HG03175 (cell line): ENCODE results near the gene PHC2.

Source experiments
- ATAC-seq: cut with Tn5 transposase; IDR thresholded peaks from one replicate; pipeline ENCODE4 v1.9.1; 2021; ENCODE audit warnings: mild to moderate bottlenecking, moderate library complexity; ENCODE audit not compliant: unreplicated experiment

The PHC2 gene

DNA sequence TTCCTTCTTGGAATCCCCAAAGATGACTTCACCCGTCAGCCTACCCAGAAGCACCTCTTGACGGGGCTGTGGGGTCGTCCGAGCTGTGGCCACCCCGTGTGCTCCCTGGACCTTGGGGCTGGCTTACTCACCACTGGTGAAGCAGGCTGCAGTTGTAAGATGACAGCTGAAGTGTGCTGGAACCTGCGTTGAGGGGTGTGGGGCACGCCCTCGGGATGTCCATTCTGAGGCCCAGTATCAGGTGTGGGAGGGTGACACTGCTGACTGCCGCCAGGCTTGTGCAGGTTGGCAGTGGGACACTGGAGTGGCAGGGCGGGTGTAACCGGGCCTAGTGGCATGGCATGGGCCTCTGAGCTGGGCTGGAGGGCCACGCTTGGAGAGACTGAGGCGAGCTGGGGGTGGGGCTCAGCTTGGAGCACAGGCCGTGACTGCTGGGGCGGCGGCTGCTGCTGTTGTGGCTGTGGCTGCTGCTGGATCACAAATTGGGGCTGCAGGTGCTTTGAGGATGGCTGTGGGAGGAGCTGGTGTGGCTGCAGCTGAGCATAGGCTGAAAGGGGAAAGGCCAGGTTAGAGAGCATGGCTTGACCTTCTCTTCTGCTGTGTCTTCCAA is 76.1 kb downstream of the PHC2 start:
- no peak for ATAC-seq

DNA sequence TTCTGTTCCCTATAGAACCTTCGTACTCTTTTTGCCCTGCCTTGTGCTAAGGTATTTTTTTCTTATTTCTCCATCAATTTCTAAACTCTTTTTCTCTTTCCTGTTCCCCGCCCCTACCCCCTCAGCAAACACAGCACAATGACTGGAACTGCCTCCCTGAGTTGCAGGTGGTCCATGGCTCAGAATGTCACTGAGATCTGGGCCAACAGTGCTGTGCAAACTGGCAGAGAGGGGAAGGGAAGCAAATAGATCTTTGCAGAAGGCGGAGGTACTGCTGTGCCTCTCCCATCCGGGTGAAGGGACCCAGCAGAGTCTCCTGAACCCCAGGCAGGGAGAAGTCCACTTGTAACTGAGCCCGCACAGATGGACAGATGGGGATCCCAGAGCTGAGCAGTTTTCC is 77.4 kb downstream of the PHC2 start:
- no peak for ATAC-seq

DNA sequence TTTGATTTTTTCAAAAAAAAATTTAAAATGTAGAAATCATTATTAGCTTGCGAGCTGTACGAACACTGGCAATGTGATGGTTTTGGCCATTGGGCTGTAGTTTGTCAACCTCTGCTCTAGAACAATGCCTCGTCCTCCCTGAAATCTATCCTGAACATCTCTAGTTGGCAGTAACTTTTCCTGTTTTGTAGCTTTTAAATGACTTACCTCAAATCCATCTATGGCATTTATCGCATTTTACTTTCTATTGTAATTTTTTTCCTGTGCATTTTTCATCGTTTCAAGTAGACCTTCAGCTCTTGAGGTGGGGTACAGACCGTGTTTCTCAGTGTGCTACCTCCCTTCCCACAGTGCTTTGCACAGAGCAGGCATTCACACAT is 79.6 kb downstream of the PHC2 start:
- no peak for ATAC-seq

DNA sequence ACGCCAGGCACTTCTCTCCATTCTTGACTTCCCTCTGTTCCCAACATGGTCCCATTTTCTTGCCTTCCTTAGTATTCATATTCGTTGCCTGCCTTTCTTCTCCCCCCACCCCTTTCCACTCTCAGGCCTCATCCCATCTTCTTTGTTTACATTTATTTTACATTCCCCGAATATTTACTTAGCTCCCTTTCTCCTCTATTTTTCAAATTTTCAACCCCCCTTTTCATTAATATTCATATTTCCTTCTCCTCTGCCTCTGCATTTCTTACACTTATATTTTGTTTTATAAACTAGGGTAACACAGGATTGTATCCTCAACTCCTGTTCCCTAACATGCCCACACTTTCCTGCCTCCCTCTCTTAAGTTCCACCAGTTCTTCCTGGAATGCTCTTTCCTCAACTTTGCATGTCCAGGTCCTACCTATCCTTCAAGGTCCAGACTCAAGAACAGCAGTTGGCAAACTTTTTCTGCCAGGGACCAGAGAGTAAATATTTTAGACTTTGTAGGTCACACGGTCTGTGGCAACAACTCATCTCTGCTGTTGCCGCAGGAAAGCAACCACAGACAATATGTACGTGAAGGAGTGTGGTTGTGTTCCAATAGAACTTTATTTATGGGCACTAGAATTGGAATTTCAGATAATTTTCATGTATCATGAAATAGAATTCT is 80.1 kb downstream of the PHC2 start:
- no peak for ATAC-seq

DNA sequence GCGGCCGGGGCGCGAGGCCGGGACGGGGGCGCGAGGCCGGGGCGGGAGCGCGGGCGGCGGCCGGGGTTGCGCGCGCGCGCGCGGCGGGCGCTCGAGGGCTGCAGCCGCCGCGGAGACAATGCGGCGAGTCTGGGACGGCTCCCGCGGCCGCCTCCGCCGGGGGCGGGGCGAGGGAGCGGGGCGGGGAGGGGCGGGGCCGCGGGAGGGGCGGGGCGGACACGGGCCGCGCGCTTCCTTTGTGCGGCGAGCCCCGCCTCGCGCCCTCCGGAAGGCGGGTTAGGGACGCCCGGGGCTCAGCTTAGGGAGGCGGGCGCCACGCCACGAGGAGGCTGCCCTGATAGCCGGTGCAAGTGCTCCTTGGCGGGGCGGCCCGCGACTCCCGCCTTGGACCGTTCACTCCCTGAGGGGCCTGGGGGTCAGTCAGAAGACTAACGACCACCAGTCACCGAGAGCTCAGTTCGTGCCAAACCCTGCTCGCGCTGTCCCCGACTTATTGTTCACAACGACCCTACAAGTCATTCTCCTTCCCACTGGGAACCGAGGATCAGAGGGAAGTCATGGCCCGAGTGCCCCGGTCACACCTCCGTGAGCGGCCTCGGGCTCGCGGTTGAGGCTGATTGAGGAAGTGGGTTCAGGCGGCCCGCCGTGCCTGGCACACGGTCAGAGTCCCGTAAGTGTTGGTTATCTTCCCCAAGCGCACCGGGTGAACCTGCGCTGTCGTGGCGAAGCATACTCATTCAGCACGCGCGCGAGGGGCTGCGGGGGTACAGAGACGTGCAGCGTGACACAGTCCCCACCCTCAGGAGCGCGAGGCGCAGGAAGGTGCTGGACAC is 80.9 kb downstream of the PHC2 start:
- ATAC-seq, result peak; percentile 79

DNA sequence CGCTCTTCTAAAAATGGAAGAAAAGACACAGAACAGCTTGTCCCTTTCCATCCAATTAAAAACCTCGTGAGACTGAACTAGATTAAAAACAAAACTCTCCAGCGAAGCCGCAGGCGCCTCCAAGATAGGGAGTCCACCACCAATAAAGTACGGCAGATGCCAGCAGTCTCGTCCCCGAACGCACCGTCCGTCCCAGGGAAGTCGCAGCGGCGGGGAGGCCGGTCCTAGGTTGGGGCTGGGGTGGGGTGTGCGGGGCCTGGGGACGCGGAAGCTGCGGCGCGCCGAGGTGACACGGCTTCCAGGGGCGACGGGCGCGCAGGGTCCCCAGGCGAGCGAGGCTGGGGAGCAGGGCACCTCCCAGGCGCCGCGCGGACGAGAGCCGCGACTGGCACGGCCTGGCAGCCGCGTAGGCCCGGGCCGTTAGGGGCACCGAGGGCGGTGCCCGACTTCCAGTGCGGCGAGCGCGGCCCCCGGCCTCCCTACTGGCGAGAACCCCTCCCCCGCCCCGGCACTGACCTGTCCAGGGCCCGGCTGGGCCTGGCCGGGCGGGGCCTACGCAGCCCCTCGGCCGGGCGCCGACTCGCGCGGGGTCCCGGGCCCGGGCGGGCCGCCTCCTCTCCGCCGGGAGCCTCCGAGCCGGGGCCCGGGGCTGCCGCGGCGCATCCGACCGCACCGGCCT is 81.7 kb downstream of the PHC2 start:
- peak; percentile 31 for ATAC-seq

DNA sequence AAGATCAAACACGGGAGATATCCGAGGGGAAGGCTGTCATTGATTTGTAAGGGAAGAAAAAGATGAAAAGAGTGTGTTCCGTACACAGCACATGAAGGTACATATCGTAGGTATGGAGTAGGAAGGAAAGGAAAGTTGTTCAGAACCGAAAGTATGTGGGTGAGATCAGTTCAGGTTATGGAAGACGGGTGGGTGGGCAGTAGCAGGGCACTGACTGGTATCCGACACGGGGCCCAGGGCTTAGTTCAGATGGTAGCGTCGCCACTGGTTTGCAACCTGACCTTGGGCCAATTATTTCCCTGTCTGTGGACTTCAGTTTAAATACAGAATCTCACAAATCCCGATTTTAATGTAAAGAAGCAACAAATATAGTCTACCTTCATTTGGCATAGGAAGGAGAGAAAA is 82.2 kb downstream of the PHC2 start:
- no peak for ATAC-seq

DNA sequence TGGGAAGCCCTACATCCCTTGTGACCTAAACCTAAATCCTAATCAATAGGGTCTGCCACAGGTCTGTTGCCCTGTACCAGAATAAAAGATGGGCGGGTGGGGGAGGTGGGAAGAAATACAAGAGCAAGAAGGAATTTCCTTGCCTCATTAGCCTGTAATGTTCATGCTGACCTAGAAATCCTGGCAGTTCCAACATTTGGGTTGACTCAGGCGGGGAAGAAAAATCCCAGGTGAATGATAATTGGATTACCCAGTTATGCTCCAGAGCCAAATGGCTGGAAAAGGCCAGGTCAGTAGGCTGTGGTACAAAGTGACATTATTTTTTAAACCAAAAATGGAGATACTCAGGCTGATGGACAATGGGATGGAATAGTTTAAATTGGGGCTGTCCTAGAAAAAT is 82.7 kb downstream of the PHC2 start:
- ATAC-seq, result no peak

DNA sequence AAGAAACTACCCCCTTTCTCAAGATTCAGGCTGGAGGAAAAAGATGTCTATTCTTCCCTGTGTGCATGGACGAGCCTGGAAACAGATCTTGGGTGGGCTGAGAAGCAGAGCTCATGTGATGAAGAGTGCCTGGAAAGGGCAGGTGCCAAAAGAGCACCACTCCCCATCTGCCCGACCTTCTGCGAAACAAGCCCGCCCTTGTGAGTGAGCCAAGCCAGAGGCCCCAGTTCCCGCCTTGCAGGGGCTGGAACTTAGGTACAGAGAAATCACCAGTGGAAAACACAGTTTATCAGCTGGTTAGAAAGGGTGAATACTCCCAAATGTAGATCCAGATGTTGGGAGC is 83.3 kb downstream of the PHC2 start:
- ATAC-seq, result no peak

DNA sequence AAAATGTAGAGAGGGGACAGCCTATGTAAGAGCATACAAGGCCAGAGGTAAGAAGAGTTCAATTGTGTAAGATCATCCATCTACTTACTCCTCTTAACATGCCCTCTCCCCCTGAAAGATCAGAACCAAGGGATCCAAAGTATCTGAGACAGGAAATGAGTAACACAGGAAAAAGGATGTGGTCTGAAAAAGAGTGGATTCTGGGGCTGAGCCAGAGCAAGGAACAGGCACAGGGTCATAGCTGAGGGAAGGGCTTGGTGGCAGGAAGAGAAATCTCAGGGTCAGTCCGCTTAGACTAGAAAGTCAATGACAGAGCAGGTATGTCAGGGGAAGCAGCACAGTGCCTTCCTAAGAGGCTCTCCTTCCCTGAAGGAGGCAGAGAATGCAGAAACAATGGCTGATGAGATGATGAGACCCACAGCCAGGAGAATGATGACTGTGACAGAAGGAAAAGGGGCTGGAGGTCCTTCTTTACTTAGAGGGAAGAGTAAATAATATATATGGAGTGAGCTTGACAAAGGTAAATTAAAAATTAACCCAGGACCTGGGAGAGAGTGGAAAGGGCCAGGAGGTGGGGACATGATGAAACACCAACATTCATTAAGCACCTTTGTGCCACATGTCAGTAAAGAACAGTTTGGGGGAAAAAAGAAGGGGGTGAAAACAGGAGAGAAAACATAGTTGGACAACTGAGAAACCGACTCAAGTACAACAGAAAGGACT is 83.8 kb downstream of the PHC2 start:
- no peak for ATAC-seq

DNA sequence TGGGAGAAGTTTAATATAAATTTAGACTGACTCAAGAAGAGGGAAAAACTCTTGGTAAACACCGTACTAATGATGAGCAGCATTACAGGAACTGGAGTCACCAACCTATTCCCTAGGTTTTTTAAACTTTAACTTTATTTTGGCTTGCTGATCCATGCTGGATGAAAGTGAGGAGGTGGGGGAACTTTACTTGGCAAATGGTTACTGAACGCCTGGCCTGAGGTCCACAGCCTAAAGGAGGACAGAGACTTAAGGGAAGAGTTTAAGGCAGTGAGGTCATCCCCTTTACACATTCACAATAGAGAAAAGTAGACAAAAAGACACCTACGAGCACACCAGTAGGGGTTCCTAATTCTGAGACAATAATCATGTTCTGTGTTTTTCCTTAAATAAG is 84.4 kb downstream of the PHC2 start:
- ATAC-seq, result no peak

DNA sequence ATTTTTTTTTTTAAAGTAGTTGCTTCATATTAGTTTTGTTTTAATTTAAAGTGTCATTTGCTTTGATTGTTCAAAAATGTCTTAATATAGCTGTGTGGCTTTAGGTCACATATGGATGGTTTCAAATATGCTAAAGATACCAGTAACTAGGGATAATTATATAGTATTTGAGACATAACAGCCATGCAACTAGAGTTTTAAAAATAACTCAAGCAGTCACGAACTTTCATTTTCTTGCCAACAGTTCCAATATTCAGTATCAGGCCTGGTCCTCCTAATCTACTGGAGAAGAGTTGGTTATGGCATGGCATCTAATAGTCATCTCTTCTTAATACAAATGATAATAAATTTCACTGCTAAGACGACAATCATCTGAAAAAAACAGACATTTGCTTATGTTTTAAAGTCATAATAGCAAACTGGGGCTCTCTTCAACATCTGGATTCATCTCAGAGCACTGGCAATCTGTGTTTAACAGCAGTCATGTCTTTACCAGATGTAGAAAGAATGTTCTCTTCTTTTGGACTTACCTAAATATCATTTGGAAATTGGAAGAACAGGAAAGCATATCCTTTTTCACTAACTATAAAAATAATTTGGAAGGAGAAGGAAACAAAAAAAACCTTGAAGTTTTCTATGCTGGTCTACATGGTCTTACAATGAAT is 85.9 kb downstream of the PHC2 start:
- ATAC-seq, result no peak

DNA sequence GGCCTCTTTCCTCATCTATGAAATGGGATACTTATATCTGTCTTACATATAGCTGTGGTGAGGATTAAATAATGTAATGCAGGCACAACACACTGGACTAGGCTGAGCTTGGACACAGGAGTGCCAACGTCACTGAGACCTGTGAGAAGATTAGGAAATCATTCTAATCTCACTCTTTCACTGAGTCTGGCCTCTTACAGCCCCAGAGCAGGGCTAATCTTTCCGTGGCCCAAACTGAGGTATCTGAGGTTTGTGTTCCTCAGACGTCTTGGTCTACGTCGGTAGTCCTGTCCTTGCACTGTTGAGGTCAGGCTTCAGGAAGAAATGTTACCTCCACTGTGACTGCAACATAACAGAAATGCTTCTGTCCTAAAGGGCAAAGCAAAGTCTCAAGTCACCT is 87.4 kb downstream of the PHC2 start:
- ATAC-seq, result no peak

DNA sequence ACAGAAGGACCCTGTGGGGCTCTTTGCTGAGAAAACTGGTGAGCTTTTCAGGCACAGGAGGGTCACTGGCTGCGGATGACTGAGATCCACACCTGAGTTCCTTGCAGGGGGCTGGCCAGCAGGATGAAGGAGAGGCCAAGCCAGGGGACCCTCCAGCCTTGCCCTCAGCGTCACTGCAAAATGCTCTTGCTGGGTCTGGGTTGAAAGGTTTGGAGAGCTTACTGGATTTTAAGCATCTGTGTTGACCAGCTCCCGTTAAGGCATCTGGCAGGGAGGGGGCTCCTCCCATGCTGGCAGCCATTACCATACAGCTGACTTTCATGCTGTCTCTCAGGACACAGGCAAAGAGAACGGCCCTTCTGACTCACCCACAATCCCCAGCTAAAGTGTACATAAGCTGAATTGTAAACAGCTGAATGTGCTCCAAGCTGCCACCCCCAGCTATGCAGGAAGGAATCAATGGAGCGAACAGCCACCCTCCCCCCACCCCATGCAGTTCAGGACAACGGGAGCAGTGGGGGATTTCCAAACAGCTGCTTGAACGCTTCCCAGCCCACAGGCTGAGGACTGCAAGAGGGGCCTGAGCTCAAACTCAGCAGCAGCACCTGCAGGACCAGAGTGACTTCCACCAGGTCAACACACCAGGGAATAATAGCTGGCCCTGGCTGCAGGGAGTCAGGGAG is 88.7 kb downstream of the PHC2 start:
- ATAC-seq, result no peak

DNA sequence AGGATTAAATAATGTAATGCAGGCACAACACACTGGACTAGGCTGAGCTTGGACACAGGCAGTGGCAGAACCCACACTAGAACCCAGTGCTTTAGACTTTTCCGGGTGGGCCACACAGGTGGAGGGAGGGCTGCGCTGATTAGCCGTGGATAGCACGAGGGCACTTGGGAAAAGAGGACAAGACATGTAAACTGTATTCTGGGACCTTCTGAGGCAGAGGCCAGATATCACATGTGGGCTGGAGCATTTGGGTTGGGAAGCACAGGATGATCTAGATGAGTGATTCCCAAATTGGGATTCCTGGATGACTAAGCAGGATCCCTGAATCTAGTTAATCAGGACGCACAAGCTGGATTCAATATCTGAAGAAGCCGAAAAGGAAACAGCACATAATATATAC is 89.7 kb downstream of the PHC2 start:
- ATAC-seq, result no peak

DNA sequence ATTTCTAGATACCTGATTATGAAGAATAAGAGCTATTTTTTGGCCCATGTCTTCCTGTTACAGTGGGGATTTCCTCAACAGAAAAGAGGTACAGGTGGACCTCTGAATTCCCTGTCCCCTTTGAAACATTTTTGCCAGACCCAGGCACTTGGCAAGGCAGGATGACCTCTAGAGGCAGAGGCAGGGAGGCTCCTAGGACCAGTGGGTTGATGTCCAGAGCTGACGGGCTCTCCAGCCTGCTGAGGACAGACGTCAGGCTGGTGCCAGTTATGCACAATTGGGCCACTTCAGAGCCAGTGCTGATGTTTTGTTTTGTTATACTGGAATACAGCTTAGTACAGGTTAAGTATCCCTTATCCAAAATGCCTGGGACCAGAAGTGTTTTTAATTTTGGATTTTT is 91.5 kb downstream of the PHC2 start:
- no peak for ATAC-seq

DNA sequence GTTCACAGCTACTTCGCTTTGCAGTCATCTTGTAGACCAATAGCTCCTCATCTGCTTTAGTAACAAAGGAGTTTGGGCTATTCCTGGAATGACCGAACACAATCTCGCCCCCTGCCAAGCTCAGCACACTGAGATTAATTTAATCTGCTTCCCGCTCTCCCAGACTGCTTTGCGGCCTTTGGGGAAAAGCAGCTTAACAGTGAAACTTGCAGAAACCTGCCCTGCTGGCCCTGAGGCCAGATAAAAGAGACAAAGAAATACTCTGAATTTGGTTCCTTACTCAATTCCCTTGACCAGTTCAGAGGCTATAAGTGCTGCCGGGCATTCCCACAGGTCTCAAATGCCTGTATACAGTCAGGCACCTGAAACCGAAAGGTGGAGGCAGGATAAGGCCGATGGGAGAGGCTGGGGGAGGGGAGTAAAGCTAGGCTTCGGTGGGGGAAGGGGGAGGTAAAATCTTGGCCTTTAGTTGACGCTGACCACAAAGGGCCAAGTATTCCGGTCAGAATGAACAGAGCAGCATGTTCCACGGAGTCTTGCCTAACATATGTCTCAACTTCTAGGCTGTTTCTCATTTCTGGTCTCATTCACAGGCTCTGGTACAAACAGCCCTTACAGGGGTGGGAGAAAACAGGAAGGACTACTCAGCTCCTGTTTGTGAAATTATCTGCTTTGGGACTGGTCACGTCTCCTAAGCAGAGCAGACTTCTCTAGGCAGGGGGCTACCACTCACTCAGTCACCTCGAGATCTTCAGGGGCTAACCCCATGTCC is 92.3 kb downstream of the PHC2 start:
- ATAC-seq, result no peak

DNA sequence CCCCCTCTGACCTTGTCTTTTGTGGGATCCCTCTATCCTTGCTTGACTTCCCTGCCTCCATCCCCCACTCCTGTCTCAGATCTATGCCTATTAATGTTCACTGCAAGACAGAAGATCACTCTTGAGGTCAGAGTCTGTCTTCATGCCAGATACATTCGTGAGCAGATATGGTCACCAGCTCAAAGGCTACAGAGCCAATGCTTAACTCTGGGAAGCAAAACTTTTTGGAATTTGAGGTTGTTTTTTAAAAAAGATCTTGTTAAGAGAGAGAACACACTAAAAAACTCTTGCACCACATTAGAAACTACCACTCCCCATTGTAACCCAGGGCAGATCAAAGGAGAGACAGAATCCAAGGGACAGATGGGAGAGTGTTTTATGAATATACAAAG is 92.9 kb downstream of the PHC2 start:
- ATAC-seq, result no peak

DNA sequence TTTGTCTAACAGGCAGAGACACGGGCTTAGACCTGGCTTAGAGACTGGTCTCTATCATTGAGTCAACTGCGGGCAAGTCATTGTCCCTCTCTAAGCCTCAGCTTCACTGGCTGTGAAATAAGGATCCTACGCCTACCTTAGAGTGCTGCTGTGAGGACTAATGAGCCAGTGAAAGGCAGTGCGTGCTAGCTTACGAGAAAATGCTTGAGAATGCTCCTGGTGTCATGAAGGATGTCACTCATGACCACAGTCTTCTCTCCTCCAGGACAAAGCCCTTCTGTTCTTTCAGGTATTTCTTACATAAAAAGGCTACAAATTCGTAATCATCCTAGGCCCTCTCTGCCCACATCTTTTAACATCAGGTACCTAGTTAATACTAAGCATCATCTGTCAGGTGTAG is 93.5 kb downstream of the PHC2 start:
- no peak for ATAC-seq
